A673 (cell line): ENCODE measurements around the gene DNAJC4.

ENCODE experiments used
- EZH2 ChIP-seq: fragments of 200-600 bp; sonication (generic); IDR thresholded peaks from 2 replicates; pipeline ENCODE4 v1.6.1; 2017; ENCODE audit warnings: borderline replicate concordance, low read depth, mild to moderate bottlenecking, mixed read lengths, antibody characterized with exemption, low read length; ENCODE audit not compliant: poor library complexity, severe bottlenecking
- TF ChIP-seq, protein P1 (sequence below): fragments of 300-800, 200-600 bp; sonication (generic); conservative IDR thresholded peaks from 2 replicates; pipeline ENCODE4 v1.5.1; 2017; ENCODE audit warnings: low read depth, mild to moderate bottlenecking, antibody characterized with exemption, low read length, moderate library complexity, mixed read lengths

DNA sequence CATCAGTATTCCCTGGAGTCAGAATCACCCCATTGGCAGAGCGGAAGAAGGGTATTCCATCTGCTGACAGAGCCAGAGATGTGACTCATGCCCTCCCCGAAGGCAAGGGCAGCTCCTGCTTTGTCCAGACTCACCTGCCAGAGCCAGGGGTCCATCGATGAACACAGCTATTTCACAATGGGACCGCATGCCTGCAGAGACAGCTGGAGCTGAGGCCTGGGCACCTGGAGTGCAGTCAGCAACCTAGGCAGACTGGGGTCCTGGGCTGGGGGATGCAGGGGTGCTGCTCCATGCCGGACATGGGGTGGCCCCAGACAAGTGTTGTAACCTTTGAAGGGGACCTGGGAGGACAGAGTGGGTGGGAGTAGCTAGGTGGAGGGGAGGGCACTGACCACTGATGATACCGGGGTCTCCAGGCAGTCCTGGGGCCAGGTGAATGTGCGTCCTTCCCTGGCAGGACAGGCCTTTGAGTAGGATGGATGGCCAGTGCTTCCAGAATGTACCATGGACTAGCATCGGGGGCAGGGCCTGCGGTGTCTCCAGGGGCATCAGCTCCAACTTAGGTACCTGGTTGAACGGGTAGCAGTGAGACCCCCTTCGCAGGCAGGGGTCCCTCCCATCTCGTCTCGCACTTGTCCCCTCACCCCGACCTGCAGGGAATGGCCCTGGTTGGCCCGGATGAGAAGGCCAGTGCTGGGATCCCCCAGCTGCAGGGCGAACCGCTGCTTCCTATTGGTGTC lies 6.0 kb upstream of the DNAJC4 start:
- TF ChIP-seq, protein P1, sequence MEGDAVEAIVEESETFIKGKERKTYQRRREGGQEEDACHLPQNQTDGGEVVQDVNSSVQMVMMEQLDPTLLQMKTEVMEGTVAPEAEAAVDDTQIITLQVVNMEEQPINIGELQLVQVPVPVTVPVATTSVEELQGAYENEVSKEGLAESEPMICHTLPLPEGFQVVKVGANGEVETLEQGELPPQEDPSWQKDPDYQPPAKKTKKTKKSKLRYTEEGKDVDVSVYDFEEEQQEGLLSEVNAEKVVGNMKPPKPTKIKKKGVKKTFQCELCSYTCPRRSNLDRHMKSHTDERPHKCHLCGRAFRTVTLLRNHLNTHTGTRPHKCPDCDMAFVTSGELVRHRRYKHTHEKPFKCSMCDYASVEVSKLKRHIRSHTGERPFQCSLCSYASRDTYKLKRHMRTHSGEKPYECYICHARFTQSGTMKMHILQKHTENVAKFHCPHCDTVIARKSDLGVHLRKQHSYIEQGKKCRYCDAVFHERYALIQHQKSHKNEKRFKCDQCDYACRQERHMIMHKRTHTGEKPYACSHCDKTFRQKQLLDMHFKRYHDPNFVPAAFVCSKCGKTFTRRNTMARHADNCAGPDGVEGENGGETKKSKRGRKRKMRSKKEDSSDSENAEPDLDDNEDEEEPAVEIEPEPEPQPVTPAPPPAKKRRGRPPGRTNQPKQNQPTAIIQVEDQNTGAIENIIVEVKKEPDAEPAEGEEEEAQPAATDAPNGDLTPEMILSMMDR, result no peak
- TF ChIP-seq EZH2, result no peak
